ENCODE measurements around the gene P2RX2. TPM values are rescaled to one million over a fixed set of nuclear protein-coding genes. Genes with fewer than 3 reads are reported as not detected.

Gene P2RX2
- total RNA-seq, 2 donors from 2014 or later = 0.24 TPM; not detected in 1

- no peak for DNase-seq
- H3K27ac ChIP-seq = no peak overlapping the region
- H3K36me3 ChIP-seq = no peaks in the 10 kb centered on the region
- H3K4me3 ChIP-seq = no peak overlapping the region
- no peak overlapping the region for H3K9ac ChIP-seq (ENCODE audit: low read depth in 2 of 2, low read length in 2 of 2)
- intact Hi-C loops (cut with DNase I) = no loop called here
- no peaks in the 10 kb centered on the region for H3K4me1 ChIP-seq
- H3K9me3 ChIP-seq = no peaks in the 10 kb centered on the region
- no peaks in the 10 kb centered on the region for H3K27me3 ChIP-seq
- TF ChIP-seq CTCF (IDR thresholded peaks at IDR 0.05) = no peak
Measured at GRCh38 chr12:132571598-132571997, 47.0 kb upstream of the P2RX2 start.

GRCh38 chr12:132572106-132572505 lies 46.5 kb upstream of the P2RX2 start:
- intact Hi-C loops (cut with DNase I) = no loop called here
- H3K4me3 ChIP-seq = no peak overlapping the region
- H3K36me3 ChIP-seq = no peaks in the 10 kb centered on the region
- no peak overlapping the region for H3K27ac ChIP-seq
- no peak overlapping the region for H3K9ac ChIP-seq (ENCODE audit: low read depth in 2 of 2, low read length in 2 of 2)
- no peaks in the 10 kb centered on the region for H3K9me3 ChIP-seq
- TF ChIP-seq CTCF (IDR thresholded peaks at IDR 0.05) = no peak
- H3K27me3 ChIP-seq = no peaks in the 10 kb centered on the region
- no peaks in the 10 kb centered on the region for H3K4me1 ChIP-seq
- no peak for DNase-seq

- Histone ChIP-seq H3K27ac (no peak overlapping the region), H3K36me3 (no peaks in the 10 kb centered on the region), H3K9ac (ENCODE audit: low read depth in 2 of 2, low read length in 2 of 2) (no peak overlapping the region), H3K4me1 (no peaks in the 10 kb centered on the region), H3K27me3 (no peaks in the 10 kb centered on the region), H3K9me3 (no peaks in the 10 kb centered on the region), H3K4me3 (no peak overlapping the region)
- intact Hi-C loops (cut with DNase I) = no loop called here
- TF ChIP-seq CTCF (IDR thresholded peaks at IDR 0.05) = no peak
- no peak for DNase-seq
Measured at GRCh38 chr12:132572801-132573760, 45.5 kb upstream of the P2RX2 start.

- H3K9me3 ChIP-seq = no peaks in the 10 kb centered on the region
- H3K27me3 ChIP-seq = no peaks in the 10 kb centered on the region
- no peak overlapping the region for H3K27ac ChIP-seq
- no peak overlapping the region for H3K4me3 ChIP-seq
- no peak for TF ChIP-seq CTCF (IDR thresholded peaks at IDR 0.05)
- H3K4me1 ChIP-seq = no peaks in the 10 kb centered on the region
- no peak overlapping the region for H3K9ac ChIP-seq (ENCODE audit: low read depth in 2 of 2, low read length in 2 of 2)
- no peaks in the 10 kb centered on the region for H3K36me3 ChIP-seq
- no peak for DNase-seq
- intact Hi-C loops (cut with DNase I) = no loop called here
Measured at GRCh38 chr12:132574271-132574996, 44.1 kb upstream of the P2RX2 start.

- no peak for TF ChIP-seq CTCF (IDR thresholded peaks at IDR 0.05)
- intact Hi-C loops (cut with DNase I) = no loop called here
- Histone ChIP-seq H3K27ac (no peak overlapping the region), H3K36me3 (no peaks in the 10 kb centered on the region), H3K9me3 (no peaks in the 10 kb centered on the region), H3K9ac (ENCODE audit: low read depth in 2 of 2, low read length in 2 of 2) (no peak overlapping the region), H3K4me1 (no peaks in the 10 kb centered on the region), H3K4me3 (no peak overlapping the region), H3K27me3 (no peaks in the 10 kb centered on the region)
- DNase-seq = no peak
Measured at GRCh38 chr12:132575661-132576060, 42.9 kb upstream of the P2RX2 start.
